GM21786 (cell line): ENCODE measurements around the gene DENND1A.
"Not testable (repeated sequence)": the region's sequence is repeated elsewhere in the genome, so short reads cannot be mapped to it uniquely, and the experiment has no call there.

ENCODE experiments used
- ATAC-seq: cut with Tn5 transposase; IDR thresholded peaks from one replicate; pipeline ENCODE4 v1.9.1; 2021; ENCODE audit not compliant: unreplicated experiment

Gene DENND1A

DNA sequence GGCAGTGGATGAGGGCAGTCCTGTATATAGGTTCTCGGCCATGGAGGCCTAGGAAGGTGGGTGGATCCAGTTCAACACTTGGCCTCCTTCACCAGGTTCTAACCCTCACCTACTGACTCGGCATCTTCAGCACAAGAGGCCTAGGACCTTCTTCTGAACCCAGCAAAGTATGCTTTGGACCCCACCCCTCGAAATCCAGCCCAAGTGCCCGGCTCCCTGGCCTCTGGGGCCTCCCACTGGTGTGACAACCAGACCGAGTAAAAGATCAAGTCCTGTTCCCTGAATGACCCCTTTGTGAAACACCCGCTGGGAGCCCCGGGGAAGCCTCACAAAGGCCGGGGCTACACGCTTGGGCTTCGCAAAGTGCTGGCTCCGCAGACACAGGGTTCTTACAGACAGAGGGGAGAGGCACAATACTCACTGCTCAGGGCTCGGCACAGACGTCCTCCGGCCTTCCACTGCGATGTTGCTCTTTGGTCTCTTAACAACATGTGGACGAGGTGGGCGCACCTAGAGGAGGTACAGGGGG, 526.9 kb downstream of the DENND1A start:
- ATAC-seq, result no peak

DNA sequence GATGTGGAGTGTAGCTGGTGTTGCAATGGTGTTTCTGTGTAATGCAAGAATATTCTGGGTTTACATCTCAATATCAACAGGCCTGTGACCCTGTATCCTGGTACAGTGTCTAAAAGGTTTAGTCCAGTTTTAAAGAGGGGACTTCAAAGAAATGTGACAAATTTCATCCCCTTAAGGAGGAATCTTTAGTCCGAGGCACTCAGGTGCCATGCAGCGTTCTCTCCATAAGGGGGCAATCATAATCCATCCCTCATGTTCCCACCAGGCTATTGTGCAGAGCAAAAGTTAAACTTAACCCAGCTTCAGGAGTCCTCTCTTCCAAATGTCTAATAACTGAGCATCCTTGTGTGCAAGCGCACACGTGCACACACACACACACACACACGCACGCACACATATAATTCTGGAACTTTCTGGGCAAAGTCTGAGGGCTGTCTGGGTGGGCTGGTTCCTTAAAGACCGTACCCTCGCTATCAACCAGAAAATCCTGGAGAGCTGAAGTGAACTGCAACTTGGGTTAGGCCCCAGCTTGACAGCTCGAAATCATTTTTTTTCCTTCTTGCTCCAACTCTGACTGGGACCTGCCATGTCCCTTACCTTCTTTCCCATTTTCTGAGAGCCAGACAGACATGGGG, 527.9 kb downstream of the DENND1A start:
- no peak for ATAC-seq

DNA sequence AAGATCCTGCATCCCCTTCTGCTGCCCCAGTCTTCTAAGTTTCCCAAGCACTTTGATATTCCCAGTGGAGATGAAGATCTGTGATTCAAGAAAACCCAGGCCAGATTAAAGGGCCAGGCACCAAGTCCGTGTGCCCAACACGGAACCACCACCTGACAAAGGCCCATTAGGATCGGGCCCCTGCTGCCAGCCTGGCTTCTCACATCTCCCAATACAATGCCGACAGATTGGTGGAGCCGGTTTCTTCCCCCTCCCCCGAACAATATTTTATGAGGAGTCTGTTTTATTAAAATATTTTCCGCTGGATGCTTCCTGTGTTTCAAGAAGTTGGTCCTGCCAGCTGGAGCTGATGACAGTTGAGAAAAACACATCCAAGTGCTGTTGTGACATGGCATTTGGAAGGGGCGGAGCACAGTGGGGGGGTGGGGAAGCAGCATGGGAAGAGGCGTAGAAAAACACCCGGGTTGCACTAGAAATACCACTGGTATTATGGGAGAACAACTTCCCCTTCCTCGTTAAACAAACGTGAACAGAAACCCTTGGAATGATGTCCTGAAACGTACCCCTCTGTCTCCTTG, 528.9 kb downstream of the DENND1A start:
- ATAC-seq, result no peak

DNA sequence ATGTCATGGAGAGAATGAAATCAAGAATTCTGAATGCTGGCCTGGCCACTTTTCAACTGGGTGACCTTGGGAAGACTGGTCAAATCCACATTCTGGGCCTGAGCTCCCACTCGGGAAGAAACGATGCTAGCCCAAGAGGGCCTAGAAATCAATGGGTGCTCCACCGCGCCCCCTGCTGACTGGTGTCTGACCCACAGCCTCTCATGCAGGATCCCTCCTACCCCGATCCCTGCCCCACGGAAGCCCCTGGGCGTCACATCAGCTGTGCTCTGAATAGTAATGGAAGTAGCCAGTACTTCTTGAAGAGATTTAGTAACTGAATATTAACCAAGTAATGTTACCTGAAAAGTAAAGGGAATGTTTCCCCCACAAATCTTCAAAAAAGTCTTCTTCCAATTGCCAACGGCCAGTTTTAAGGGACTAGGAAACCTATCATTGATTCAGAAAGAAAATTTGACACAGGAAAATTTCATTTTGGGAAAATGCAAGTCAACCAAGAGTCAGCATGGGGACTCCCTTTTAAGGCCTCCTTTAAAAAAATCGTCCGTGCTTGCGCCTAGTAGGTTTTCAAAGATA, 530.0 kb downstream of the DENND1A start:
- no peak for ATAC-seq

DNA sequence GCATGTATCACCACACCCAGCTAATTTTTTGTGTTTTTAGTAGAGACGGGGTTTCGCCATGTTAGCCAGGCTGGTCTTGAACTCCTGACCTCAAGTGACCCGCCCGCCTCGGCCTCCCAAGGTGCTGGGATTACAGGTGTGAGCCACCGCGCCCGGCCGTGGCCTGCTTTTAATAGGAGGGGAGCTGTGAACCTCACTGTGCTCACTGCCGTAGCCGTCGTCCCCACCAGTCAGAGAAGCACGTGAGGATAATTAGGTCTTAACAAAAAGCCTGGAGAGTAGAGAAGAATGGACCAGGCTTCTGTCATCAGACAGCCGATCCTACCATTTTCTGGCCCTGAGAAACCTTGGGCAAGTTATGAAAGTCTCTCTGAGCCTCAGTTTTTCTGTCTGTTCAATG, 531.0 kb downstream of the DENND1A start:
- not testable (repeated sequence) for ATAC-seq

DNA sequence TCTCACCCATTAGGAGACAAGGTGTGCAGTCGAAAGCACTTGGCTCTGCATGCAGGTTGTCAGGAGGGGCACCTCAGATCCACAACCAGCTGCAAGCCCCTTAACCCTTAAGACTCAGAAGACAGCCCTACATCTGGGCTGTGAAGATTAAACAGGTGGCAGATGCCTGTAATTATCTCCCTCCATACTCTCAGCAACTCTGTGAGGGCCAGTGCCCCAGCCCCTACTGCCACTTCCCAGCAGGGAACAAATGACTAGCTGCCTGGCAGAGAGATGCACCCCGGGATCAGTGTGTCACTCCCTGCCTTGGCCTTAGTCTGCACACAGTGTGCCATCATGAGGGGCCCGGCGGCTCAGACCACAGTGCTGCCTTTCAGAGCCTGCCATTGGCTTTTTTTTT, 532.0 kb downstream of the DENND1A start:
- no peak for ATAC-seq

DNA sequence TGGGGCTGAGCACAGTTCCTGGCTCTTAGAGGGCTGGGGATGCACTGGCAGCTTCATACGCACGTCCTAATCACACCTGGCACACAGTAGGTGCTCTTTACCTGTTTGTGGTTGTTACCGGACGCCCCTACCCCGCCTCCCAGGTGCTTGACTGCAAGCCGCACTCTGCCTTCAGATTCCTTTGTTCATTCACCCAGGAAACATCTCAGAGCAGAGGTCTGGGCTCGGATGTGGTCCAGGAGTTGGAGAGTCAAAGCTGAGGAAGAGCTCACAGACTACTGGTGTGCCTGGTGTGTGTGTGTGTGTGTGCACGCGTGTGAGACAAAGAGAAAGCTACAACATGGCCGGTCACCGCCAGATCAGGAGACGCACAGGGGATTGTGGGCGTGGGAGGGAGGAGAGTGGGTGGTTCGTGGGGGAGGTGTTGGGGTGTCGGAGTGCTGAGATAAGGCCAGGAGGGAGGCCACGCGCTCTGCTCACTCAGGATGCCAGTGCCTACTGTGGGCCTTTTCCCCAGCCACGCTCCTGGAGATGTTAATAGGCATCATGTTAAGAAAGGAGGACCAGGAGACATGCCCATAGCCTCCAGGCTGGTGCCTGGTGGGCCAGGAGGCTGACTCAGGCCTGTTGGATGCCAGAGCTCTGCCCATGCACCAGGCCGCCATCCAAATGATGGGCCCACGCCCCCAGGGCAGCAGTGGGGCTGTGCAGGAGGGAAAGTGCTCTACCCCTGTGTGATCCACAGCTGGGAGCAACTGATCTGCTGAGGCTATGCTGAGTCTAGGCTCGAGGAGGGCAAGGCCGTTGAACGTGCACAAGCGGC, 534.0 kb downstream of the DENND1A start:
- ATAC-seq, result no peak

DNA sequence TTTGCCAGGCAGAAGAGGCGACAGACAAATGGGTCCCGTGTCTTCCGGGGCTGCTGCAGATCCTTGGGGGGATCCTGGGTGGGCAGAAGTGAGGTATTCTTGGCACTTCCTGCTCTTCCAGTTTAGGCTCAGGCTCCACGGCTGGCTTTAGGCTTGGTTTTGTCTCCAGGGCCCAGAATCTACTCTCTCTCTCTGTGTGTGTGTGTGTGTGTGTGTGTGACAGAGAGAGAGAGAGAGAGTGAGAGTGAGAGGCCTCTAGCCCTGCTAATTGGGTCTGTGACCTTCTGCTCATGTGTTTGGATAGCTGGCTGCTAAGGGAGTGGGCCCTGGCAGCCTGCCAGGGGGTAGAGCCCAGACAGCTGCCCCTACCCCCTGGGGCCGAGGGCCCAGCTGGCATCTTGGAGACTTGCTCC, 534.6 kb downstream of the DENND1A start:
- ATAC-seq, result no peak

DNA sequence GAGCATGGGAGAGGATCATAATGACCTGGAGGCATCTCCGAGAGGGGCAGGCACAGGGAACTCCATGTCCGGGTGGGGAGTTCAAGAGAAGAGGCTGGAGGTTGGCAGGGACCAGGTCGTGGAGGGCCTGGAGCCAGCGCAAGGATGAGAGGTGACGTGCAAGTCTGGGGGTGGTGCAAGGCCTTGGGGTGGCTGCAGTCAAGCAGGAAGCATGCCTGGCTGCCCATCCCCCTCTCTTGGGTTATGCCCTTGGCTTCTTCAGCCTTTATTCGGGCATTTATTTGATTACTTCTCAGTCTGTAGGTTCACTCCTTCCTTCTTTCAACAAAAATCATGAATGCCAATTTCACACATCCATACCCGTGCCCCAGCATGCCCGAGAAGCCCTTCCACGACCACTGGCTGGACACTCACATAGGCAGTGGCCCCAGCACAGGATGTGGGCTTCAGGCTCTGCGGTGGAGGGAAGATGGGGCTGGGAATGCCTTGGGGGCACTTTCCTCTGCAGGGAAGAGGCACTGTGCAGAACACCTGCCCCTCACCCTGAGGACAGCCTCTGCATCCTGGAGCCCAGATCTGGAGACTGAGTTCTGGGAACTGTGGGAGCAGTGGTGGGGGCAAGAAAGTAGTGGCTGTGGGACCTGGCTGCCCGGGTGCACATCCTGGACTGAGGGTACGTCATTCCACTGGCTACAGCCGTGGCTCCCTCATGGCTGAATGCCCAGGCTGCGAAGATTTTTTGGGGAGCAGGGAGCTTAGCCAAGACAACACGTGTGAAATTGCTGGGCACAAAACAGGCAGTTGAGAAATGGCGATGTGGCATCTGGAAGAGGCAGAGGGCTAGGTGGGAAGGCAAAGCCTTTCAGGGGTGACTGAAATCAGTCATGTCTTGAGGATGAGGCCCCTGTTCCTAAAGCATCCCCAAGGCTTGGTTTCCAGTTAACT, 535.4 kb downstream of the DENND1A start:
- no peak for ATAC-seq

DNA sequence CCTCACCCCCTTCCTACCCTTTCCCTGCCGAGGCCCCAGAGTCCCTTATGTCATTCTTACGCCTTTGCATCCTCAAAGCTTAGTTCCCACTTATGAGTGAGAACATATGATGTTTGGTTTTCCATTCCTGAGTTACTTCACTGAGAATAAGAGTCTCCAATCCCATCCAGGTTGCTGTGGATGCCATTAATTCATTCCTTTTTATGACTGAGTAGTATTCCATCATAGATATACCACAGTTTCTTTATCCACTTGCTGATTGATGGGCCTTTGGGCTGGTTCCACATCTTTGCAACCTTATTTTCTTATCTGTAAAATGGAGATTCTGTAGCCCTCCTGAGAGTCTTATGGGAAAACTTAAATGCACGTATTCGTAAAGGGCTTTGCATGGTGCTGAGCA, 537.1 kb downstream of the DENND1A start:
- ATAC-seq, result no peak

DNA sequence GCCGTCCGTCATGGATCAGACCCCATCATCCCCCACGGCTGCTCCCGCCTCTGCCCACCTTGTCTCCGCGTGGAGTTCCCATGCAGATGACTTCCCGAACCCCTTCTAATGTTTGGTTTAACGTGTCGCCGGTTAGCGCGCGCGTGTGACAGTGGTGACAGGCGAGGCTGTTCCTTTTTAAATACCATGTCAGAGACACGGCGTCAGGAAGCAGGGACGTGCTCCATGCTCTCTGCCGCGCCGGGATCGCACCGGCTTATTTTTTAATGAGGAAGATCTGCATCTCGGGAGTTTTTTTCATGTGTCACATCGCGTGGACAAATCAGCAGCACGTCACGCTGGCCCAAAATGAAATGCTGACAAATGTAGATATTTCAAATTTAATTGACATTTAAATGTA, 538.0 kb downstream of the DENND1A start:
- ATAC-seq, result no peak

DNA sequence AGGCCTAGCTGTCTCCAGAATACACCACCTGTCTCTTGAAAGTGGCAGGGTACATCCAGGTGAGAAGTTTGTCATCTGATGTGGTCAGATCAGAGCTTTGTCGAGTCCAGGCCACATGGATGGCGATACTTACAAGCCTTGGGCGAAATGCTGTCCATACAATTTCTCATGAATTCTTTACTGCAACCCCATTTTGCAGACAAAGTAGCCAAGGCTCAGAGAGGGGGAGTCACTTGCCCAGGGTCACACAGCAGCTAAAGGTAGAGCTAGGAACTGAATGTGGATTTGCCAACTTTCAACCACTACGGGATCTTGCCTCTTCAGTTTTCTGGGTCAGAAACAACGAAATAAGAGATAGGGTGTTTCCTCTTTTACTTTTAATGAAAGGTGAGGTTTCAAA, 538.7 kb downstream of the DENND1A start:
- no peak for ATAC-seq

DNA sequence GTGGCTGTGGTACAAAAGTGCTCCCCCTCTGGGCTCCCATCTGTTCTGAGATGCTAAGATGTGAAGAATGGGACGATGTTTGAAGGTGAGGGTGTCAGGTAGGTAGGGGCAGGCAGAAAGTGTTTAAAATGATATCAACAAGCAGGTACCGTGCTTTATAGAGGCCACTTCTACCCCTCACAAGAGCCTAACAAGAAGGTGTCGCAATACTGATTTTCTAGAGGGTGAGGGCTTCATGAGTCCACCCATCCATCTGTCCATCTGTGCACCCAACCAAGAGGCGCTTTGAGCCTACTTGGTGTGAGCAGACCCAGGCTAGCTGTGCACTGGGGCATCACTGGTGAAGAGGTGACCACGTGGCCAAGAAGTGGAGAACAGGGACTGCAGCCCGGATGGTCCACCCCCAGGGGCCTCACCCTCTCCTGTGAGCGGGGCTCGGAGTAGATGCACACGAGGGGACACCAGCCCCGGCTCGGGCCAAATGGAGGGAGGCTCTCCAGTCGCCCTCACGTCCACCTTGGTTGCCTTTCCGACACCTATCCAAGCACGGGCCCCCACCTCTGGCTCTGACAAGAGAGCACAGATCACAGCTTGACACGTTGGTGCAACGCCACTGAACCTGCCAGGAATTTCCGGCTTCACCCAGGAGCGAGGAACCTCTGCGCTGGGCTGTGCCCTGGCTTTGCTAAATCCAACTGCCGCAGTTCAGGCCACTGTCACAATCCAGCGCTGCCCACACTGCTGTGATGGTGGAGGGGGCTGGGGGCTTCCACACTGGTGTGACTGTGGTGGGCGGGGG, 539.4 kb downstream of the DENND1A start:
- ATAC-seq, result no peak

DNA sequence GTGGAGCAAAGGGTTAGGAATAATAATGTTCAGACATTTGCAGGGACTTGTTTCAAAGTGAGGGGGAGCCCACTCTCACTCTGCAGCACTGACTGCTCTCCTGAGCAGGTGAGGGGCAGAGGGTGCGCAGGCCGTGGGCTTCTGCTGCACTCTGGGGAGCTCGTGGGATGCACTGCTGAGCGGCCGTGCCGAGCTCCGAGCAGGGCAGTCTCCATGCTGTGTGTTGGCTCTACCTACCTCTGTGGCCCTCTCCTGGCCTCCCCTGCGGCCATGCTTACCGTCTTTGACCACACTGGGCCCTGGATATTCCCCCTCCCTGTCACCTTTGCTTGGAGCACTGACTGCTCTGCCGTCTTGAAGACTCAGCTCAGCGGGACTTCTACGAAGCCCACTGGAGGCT, 540.2 kb downstream of the DENND1A start:
- ATAC-seq, result no peak

DNA sequence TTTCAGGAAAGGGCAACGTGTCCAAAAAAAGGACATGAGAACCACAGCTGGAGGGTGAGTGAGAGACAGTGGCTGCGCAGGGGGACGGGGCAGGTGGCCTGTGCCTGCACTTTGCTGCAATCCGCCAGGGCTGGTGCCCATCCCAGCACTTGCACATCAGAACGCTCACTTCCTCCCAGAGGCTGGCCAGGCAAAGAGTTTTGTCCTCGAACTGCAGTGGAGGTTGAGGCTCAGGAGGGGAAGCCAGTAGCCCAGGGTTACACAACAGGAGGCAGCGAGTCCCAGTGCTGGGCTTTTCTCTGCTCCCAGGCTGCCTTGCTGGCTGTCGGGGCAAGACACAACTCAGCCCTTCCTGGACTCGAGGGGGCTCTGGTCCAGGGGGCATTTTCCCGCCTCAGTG, 540.9 kb downstream of the DENND1A start:
- ATAC-seq, result no peak

DNA sequence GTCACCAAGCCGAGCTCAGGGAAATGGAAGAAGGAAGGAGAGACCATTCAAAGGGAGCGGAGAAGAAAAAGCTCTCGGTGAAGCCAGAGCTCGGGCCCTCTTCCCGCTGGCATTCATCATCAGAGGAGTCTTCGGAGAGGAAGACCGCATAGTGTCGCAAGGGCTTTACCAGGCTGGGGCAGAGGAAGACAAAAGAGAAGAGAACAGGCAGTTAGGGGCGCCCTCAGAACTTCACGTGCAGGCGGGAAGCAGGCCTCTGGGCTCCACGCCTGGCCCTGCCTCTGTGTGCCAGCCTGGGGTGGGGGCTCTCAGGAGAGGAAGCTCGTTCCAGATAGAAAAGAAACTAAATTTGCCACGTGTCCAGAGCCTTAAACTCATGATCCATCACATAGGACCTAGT, 542.2 kb downstream of the DENND1A start:
- no peak for ATAC-seq

DNA sequence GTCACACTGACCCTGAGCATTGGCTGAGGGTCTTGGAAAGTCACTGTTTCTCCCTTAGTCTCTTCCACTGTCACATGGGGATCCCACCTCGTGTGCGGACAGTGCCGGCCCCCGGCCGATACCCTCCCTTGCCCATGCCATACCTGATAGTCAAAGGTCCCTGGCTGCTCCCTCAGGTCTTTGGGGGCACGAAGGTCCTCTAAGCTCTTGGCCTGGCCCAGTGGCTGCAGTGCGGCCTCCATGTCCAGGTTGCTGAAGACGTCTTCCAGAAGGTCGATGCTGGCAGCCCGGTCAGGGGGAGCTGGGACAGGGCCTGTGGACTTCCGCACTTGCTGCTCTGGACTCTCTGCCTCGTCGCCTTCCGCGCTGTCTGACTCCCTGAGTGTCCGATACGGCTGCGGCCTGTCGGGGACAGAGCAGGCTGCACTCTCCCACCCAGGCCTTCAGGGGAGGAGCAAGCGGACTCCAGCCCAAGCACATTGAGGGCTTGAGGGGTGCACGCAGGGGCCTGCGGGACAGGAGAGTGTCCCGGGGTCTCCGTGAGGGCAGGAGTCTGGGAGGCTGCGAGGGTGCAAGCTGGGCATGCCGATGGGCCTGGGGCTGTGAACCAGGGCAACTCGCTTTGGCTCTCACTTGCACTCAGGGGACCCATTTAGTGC, 546.3 kb downstream of the DENND1A start:
- no peak for ATAC-seq

DNA sequence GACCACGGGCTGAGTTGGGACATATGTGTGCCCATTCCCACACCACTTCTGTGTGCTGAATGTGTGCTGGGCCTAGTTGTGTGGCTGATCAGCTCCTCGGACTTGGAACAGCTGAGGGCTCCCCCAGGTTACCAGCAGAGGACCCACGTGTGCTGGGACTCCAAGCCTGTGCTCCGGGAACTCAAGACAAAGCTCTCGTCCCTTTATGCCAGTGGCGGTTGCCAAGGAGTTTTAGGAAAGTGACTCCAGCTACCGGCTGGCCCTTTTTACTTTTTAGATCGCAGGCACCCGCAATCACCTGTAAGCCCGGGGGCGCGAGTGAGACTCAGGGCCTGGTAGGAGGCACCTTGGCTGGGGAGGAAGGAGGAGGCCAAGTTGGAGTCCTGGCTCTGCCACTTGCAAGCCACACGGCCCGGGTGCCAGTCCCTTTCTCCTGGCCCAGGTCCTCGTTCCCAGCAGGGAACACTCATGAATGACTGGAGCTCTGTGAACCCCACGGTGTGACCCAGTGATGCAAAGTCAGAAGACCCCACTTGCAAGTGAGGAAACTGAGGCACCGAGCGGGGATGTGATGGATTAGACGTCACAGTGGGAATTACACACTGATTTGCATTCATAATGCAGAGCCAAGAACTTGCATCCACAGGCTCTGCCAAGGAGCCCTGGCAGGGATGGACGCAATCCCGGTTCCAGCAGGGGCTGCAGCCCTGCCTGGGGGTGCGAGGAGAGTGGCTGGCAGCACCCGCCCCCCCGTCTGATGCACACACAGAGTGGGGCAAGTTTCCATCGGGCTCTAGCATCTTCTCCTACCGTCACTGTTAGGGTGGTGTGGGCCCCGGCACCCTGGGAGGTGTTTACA, 547.0 kb downstream of the DENND1A start:
- no peak for ATAC-seq
